ENCODE data around the gene TFPI.

DNA sequence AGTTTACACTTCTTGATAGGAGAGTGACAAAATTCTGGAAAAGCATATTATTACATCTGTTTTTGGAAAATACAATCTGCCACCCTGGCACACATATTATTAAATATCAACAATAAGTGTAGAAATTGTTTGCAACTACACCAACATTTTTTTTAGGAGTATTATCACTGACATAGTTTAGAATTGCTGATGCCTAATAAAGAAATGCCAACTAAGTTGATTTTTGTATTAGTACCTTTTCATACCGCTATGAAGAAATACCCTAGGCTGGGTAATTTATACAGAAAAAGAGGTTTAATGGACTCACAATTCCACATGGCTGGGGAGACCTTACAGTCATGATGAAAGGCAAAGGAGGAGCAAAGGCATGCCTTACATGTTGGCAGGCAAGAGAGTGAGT lies 35.9 kb upstream of the TFPI start:
- no peak for TF ChIP-seq EZH2 (IDR thresholded peaks at IDR 0.05; ENCODE audit: insufficient read depth, low read length)
- TF ChIP-seq, protein P1, sequence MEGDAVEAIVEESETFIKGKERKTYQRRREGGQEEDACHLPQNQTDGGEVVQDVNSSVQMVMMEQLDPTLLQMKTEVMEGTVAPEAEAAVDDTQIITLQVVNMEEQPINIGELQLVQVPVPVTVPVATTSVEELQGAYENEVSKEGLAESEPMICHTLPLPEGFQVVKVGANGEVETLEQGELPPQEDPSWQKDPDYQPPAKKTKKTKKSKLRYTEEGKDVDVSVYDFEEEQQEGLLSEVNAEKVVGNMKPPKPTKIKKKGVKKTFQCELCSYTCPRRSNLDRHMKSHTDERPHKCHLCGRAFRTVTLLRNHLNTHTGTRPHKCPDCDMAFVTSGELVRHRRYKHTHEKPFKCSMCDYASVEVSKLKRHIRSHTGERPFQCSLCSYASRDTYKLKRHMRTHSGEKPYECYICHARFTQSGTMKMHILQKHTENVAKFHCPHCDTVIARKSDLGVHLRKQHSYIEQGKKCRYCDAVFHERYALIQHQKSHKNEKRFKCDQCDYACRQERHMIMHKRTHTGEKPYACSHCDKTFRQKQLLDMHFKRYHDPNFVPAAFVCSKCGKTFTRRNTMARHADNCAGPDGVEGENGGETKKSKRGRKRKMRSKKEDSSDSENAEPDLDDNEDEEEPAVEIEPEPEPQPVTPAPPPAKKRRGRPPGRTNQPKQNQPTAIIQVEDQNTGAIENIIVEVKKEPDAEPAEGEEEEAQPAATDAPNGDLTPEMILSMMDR (IDR thresholded peaks at IDR 0.05; ENCODE audit: insufficient read depth, low read depth, low read length): no peak
